Endothelial cell of umbilical vein (primary cell): ENCODE data around the gene LAMC3. TPM values are rescaled to one million over a fixed set of nuclear protein-coding genes. Genes with fewer than 3 reads are reported as not detected.

Experiments
- BruUV-seq: library from RNA; stranded (reverse); fragments of 400-500 nt; replicated peaks from 2 replicates; lab custom pipeline; 2021; lab: Mats Ljungman, UMichigan
- CTCF ChIA-PET: fragments of 300-600, 350-600 bp; sonication (Branson Sonifier 250); formaldehyde crosslinking; loops from one replicate; lab custom pipeline; 2021; ENCODE audit warnings: antibody characterized with exemption, inconsistent platforms; lab: Charles Lee
- POLR2A ChIA-PET: fragments of 300-600, 350-600 bp; sonication (Branson Sonifier 250); formaldehyde crosslinking; loops from one replicate; lab custom pipeline; 2021; ENCODE audit warnings: antibody characterized with exemption, inconsistent platforms; lab: Charles Lee
- DNase-seq: peaks from one replicate; pipeline ENCODE4 v3.0.0-alpha.2; 2011; ENCODE audit warnings: low read depth, low spot score
- FAIRE-seq: peaks from 2 replicates; lab custom pipeline; 2011; peaks lifted over from hg19 to GRCh38; lab: Jason Lieb, UNC
- H2AFZ ChIP-seq: 2 replicates; pipeline ENCODE4 v1.6.0; 2012; ENCODE audit warnings: low read depth, low read length, control low read depth, inconsistent platforms
- H3K27ac ChIP-seq: 2 replicates; pipeline ENCODE4 v1.5.1; 2011; ENCODE audit warnings: low read depth, mild to moderate bottlenecking, control low read depth, low read length, moderate library complexity; ENCODE audit not compliant: insufficient read depth
- H3K27me3 ChIP-seq, 2 experiments: 2 replicates each; pipeline versions ENCODE4 v1.6.0 to v1.6.1; 2011; ENCODE audit warnings: low read length in 2 of 2, mixed read lengths in 1 of 2; ENCODE audit not compliant: control insufficient read depth in 2 of 2, insufficient read depth in 2 of 2
- H3K36me3 ChIP-seq, 2 experiments: 2 replicates in 1 of 2; 3 replicates in 1 of 2; pipeline ENCODE4 v1.5.1; 2011; ENCODE audit warnings: low read length in 2 of 2, mild to moderate bottlenecking in 1 of 2, moderate library complexity in 1 of 2; ENCODE audit not compliant: control insufficient read depth in 2 of 2, insufficient read depth in 2 of 2; ENCODE audit errors: extremely low read depth in 1 of 2
- H3K4me1 ChIP-seq: 3 replicates; pipeline ENCODE4 v1.5.1; 2011; ENCODE audit warnings: mild to moderate bottlenecking, low read length; ENCODE audit not compliant: control insufficient read depth, insufficient read depth; ENCODE audit errors: extremely low read depth
- H3K4me2 ChIP-seq: 2 replicates; pipeline ENCODE4 v1.6.1; 2011; ENCODE audit warnings: low read length, control low read depth, mixed read lengths; ENCODE audit not compliant: insufficient read depth
- H3K4me3 ChIP-seq, 3 experiments: fragments of 200-600 bp in 1 of 3; sonication (generic), shearing (Covaris generic) in 1 of 3; replicated peaks in 1 of 3; 2 replicates each; pipeline ENCODE4 v1.5.1; 2011 to 2016; ENCODE audit warnings: control low read depth in 3 of 3, low read length in 3 of 3, mild to moderate bottlenecking in 2 of 3, inconsistent platforms in 1 of 3, low read depth in 1 of 3, moderate library complexity in 1 of 3; ENCODE audit not compliant: insufficient read depth in 1 of 3
- H3K79me2 ChIP-seq: 2 replicates; pipeline ENCODE4 v1.6.0; 2012; ENCODE audit warnings: low read length, inconsistent platforms; ENCODE audit not compliant: control insufficient read depth, insufficient read depth
- H3K9ac ChIP-seq: replicated peaks from 2 replicates; pipeline ENCODE3; 2011; ENCODE audit warnings: low read length, control low read depth; ENCODE audit not compliant: insufficient read depth; ENCODE audit errors: extremely low read depth
- H3K9me1 ChIP-seq: replicated peaks from 3 replicates; pipeline ENCODE4 v1.6.0; 2011; ENCODE audit warnings: mild to moderate bottlenecking, low read length; ENCODE audit not compliant: control insufficient read depth, insufficient read depth; ENCODE audit errors: extremely low read depth
- H3K9me3 ChIP-seq: replicated peaks from 2 replicates; pipeline ENCODE4 v1.5.1; 2012; ENCODE audit warnings: low read length, inconsistent platforms; ENCODE audit not compliant: control insufficient read depth, insufficient read depth
- H4K20me1 ChIP-seq: replicated peaks from 2 replicates; pipeline ENCODE3; 2011; ENCODE audit warnings: mild to moderate bottlenecking, low read length; ENCODE audit not compliant: control insufficient read depth, insufficient read depth; ENCODE audit errors: extremely low read depth
- CTCF ChIP-seq, 2 donors: IDR thresholded peaks; 1 replicate in 1 of 2; 2 replicates in 1 of 2; pipeline ENCODE4 v1.5.1; 2011; ENCODE audit warnings: low read length in 2 of 2, mild to moderate bottlenecking in 2 of 2, moderate library complexity in 2 of 2, control low read depth in 1 of 2, inconsistent platforms in 1 of 2, low read depth in 1 of 2; ENCODE audit not compliant: insufficient read depth in 1 of 2; ENCODE audit errors: extremely low read depth in 1 of 2
- EZH2 ChIP-seq: IDR thresholded peaks from 2 replicates; pipeline ENCODE4 v1.6.1; 2012; ENCODE audit warnings: borderline replicate concordance, low read depth, mild to moderate bottlenecking, moderate library complexity, low read length, inconsistent platforms; ENCODE audit not compliant: severe bottlenecking
- FOS ChIP-seq: IDR thresholded peaks from 2 replicates; pipeline ENCODE4 v1.6.1; 2011; ENCODE audit warnings: mild to moderate bottlenecking, low read length, moderate library complexity, borderline replicate concordance; ENCODE audit not compliant: insufficient read depth
- GATA2 ChIP-seq: IDR thresholded peaks from 2 replicates; pipeline ENCODE4 v1.7.0; 2011; ENCODE audit warnings: low read depth, mild to moderate bottlenecking, moderate library complexity, mixed read lengths, low read length; ENCODE audit not compliant: insufficient read length, insufficient read depth
- JUN ChIP-seq: IDR thresholded peaks from 2 replicates; pipeline ENCODE4 v1.6.1; 2011; ENCODE audit warnings: borderline replicate concordance, low read depth; ENCODE audit not compliant: insufficient read length, insufficient read depth
- MAX ChIP-seq: IDR thresholded peaks from 2 replicates; pipeline ENCODE4 v1.6.1; 2011; ENCODE audit not compliant: insufficient read depth, insufficient read length
- MYC ChIP-seq: IDR thresholded peaks from one replicate; pipeline ENCODE4 v1.6.1; 2011; ENCODE audit warnings: mild to moderate bottlenecking, low read depth, low read length
- POLR2A ChIP-seq: IDR thresholded peaks from 2 replicates; pipeline ENCODE4 v1.6.1; 2012; ENCODE audit warnings: low read depth, mild to moderate bottlenecking, control low read depth, low read length
- POLR2AphosphoS5 ChIP-seq: IDR thresholded peaks from 2 replicates; pipeline ENCODE4 v1.6.1; 2012; ENCODE audit warnings: low read depth, mild to moderate bottlenecking, control low read depth, low read length, moderate library complexity; ENCODE audit not compliant: insufficient read depth
- dilution Hi-C: fragments of 300-500 bp; cut with MboI; formaldehyde crosslinking; loops from one replicate; pipeline ENCODE4 v1.15.0; 2019; ENCODE audit warnings: low sequenced_read_pairs; ENCODE audit not compliant: extremely low pct_ligation_motif_present
- intact Hi-C: fragments of 100-400 bp; cut with micrococcal nuclease; formaldehyde crosslinking; loops from one replicate; pipeline ENCODE4 v1.10.0; 2022
- polyA plus RNA-seq, 4 experiments: library from polyadenylated mRNA; depleted of rRNA in 3 of 4; stranded (reverse) in 3 of 4; unstranded in 1 of 4; fragments of >200 nt; gene quantifications; 2 replicates each; pipeline versions ENCODE4 v1.2.1 to v1.2.3, GENCODE V29; 2011 to 2012; ENCODE audit warnings: missing spikeins in 1 of 4
- total RNA-seq: library from RNA; stranded (reverse); gene quantifications from 2 replicates; pipeline ENCODE4 v1.2.3, GENCODE V29; 2021

LAMC3 gene
- total and polyA plus RNA-seq, 2 donors (not counting 3 experiments of a cell fraction or from before 2014, with no cell fraction given) = 0.18 to 0.38 TPM

GRCh38 chr9:131085370-131086122, 76.6 kb downstream of the LAMC3 start:
- FAIRE-seq (no peak), DNase-seq (no peak)
- Histone ChIP-seq H3K4me3 (no peak overlapping the region), H3K27me3 (peaks cover 0 to 3% of the 10 kb centered on the region in 2 experiments), H3K4me2 (no peak overlapping the region), H3K79me2 (no peaks in the 10 kb centered on the region), H3K9me3 (no peaks in the 10 kb centered on the region), H2AFZ (no peak overlapping the region), H3K36me3 (no peaks in the 10 kb centered on the region), H3K4me1 (no peaks in the 10 kb centered on the region), H4K20me1 (no peaks in the 10 kb centered on the region), H3K9ac (no peak overlapping the region), H3K27ac (no peak overlapping the region), H3K9me1 (no peaks in the 10 kb centered on the region)
- no TSS peak for BruUV-seq
- TF ChIP-seq MYC (no peak), POLR2AphosphoS5 (no peak), CTCF (IDR thresholded peaks at IDR 0.05; ENCODE audit: extremely low read depth in 1 of 2, insufficient read depth in 1 of 2, low read depth in 1 of 2, low read length in 2 of 2) (no peak), GATA2 (no peak), MAX (no peak), EZH2 (no peak), POLR2A (no peak), FOS (no peak), JUN (no peak)
- ChIA-PET POLR2A (no interaction called here), CTCF (interaction anchor here (0.6 to 1.3 kb wide), 4 partner anchors 11 to 77 kb away, joined by 3 to 5 read pairs (median 4); partner anchors contain the start of gene AIF1L)
- intact Hi-C loops = no loop called here
- dilution Hi-C loops = no loop called here
